UCSD-AML1 (cell line): ENCODE data around the gene BRWD1.
"Not testable (repeated sequence)": the region's sequence is repeated elsewhere in the genome, so short reads cannot be mapped to it uniquely, and the experiment has no call there.

ENCODE experiments used
- DNase-seq: peaks from one replicate; lab custom pipeline; 2025; ENCODE audit not compliant: unreplicated experiment; lab: John Stamatoyannopoulos, UW

The BRWD1 gene

DNA sequence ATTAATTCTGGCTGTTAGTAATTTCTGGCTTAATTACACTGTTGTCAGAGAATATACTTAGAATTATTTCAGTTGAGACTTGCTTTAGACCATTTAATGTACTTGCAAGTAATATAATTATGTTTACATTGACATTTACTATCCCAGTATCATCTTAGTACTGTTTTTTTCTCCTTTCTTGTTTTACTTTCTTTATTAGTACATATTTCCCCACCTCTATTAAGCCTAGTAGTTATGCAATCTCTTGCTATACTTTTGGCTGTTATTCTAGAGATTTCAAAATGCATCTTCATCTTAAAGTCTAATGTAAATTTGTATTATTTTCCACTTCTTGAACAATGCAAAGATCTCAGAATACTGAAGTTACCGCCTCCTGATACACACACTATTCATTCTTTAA is 24.4 kb downstream of the BRWD1 start:
- DNase-seq: no peak

GRCh38 chr21:39282911-39283310 is 30.5 kb downstream of the BRWD1 start:
- DNase-seq: no peak

GRCh38 chr21:39281853-39282252 is 31.6 kb downstream of the BRWD1 start:
- no peak for DNase-seq

DNA sequence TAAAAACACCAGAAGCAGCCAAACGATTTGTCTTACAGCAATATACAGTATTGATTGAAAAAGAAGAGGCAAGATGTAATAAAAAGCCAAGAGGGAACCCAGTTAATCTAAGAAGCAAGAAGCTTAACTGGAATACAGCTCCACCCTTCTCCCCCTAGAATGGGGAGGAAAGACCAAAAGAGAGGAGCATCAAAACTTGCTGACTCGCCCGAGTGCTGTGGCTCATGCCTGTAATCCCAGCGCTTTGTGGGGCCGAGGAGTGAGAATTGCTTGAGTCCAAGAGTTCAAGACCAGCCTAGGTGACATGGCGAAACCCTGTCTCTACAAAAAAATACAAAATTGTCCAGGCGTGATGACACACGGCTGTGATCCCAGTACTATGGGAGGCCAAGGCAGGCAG is 32.2 kb downstream of the BRWD1 start:
- DNase-seq: no peak

DNA sequence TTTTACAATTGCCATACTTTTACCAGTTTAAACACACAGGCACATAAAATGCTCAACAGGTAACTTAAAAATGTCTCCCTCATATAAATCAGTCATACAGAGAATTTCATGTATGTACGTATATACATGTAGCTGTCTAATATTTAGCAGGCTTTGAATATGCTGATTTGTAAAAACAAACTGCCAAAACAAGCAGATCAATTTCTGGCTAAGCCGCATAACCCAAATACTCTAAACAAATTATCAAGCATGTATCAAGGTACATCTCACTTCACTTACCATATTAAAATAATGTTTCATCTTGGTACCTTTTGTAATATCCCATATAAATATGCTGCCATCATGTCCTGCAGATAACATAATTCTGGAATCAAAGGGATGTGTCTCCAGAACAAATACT is 43.8 kb downstream of the BRWD1 start:
- DNase-seq: no peak

DNA sequence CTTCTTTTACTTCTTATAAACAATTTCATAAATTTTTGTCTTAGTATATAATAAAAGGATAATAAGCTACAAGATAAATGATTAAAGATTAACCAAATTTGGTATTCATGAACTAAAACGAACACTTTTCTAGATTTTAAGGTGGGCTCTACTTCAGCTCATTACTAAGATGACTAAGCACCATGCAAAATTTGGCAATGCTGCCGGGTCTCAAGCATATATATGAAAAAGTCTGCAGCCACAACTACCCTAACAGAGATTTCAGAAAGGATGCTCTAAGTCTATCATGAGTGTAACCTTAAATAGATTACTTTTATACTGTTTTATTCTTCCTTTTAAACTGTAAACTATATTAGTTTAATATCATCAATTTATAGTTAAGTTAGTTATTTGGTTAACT is 47.8 kb downstream of the BRWD1 start:
- no peak for DNase-seq

DNA sequence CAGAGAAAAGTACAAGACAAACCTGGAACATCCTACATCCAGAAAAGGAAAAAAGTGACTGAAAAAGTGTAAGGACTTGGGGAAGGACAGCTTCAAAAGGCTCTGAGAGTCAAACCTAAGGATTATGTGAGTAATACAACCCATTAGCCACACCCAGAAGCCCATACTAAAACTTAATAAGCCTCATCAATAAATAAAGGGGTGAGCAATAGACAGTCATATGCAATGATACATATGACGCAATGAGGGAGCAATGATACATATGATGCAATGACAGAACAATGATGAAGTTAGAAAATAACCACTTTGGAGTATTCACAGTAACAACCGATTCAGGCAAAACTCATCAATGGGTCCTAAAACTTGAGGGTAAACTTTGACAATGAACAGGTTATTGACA is 50.1 kb downstream of the BRWD1 start:
- no peak for DNase-seq

DNA sequence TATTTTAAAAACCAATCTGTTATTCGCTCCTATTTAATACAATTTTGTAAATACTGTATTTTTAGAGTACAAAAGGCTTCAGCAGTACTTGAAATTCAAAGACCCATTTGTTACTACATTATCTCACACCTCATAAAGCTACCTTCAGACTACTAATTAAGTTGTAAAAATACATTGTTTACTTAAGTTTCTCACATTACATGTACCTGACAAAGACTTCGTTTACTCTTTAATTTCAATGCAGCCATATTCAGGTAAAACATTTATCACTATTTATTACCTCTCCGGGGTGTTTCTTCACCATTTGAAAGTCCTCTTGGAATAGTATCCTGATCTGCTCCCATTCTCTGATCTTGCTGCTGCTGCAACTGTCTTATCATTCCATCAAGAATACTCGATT is 55.2 kb downstream of the BRWD1 start:
- no peak for DNase-seq

GRCh38 chr21:39251326-39251725 is 62.1 kb downstream of the BRWD1 start:
- DNase-seq: no peak

DNA sequence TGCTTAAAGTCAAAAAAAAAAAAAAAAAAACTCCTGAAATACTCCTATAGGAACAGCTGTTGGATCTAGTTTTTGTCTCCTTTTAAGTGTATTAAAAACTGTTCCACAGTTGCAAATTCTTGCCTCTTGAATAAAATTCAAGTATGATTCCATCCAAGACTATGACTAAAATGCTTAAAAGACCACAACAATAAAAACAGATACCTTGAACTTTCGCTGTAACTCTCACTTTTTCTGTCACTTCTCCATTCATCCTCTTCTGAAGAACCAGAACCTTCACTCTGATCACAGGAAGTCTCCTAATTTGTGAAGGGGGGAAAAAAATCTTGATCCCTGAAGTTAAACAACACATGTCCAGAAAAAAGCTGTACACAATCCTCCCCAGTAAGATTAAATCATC is 75.2 kb downstream of the BRWD1 start:
- no peak for DNase-seq

DNA sequence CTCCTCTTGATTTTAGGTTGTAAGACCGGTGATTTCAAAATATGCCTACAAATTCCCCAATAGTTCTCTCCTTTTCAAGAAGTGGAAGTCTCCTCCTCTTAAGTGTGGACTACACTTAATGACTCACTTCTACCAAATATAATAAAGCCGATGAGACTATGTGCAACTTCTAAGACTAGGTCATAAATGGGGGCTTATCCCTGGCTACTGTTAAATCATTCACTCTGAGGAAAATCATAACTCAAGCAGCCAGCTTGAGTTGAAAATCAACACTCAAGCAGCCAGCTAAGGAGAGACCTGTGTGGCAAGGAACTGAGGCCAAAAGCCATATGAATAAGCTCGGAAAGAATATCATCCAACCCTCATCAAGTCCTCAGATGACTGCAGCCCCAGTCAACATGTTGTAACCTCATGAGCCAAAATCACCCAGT is 80.6 kb downstream of the BRWD1 start:
- DNase-seq: no peak

DNA sequence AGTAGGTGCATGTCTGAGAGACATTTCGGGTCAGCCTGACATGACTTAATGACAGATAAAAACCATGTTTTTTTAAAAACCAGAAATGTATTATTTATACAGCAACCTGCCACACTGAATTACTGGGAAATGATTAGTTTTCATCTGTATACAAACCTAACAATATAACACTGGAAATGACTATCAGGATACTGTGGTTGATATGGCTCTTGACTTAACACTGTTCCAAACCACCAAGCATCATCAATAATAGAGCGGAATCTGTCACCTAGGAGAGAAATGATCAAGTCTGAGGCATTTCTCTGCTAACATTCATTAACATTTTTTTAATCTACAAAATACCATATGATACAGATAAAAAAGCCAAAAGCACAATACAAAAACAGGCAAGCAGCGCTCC is 88.5 kb downstream of the BRWD1 start:
- no peak for DNase-seq

DNA sequence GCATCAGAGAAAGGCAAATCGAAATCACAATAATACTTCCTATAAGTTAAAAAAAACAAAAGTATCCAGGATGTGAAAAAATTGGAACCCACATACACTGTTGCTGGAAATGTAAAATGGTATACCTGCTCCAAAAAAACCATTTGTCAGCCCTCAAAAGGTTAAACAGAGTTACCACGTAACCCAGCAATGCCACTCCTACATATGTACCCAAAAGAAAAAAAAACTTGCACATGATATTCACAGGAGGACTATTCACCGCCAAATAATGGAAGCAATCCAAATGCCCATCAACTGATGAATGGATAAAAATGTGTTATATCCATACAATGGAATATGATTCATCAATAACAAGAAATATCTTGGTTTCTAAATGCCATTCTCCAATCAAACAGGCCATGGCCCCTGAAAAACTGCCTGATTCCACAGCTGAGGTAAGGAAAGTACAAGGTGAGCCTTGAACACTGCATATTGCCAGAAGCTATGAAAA is 91.4 kb downstream of the BRWD1 start:
- no peak for DNase-seq

DNA sequence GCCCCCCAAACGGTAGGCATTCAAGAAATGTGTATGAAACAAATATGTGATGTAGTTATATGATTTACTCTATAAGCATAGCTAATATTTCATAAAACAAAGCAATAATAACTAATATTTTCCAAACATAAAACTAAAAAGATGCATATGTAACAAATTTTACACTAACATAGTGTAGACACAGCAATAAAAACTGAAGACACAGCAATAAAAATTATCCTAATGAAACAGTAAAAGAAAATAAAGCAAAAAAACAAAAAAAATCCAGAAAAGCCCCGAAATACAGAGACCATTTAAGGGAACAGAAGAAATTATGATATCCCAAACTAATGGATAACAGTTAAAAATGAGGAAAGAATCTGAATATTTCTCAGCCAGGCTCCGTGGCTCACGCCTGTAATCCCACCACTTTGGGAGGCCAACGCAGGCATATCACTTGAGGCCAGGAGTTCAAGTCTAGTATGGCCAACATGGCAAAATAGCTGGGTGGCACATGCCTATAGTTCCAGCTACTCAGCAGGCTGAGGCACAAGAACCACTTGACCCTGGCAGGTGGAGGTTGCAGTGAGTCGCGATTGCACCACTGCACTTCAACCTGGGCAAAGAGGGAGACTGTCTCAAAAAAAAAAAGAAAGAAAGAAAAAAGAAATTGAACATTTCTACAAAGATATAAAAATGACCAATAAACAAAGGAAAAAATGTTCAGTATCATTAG is 92.0 kb downstream of the BRWD1 start:
- DNase-seq: no peak

DNA sequence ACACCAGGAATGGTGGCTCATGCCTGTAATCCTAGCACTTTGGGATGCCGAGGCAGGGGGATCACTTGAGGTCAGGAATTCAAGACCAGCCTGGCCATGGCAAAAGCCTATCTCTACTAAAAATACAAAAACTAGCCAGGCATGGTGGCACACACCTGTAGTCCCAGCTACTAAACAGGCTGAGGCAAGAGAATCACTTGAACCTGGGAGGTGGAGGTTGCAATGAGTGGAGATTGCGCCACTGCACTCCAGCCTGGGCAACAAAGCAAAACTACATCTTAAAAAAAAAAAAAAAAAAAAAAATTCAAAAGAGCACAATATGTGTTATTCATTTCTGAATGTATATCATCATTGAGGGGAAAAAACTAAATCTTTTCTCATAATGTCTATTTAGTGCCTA is 92.6 kb downstream of the BRWD1 start:
- DNase-seq: not testable (repeated sequence)

- no peak for DNase-seq
These were observed 93.3 kb downstream of the BRWD1 start for GRCh38 chr21:39220150-39220549.

DNA sequence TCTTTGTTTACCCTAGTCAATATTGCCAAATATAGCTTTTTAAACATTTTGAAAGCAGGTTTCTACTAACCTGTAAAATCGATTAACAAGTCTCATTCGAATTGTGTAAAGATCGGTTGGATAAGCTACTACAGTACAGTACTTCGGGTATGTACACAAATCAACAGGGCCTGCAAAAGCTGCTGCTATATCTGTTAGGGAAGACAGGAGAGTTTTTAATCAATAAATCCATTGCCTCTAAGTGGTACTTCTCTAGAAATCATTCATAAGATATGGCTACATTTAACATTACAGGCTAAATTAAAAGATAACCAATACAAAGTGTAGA is 95.4 kb downstream of the BRWD1 start:
- no peak for DNase-seq

DNA sequence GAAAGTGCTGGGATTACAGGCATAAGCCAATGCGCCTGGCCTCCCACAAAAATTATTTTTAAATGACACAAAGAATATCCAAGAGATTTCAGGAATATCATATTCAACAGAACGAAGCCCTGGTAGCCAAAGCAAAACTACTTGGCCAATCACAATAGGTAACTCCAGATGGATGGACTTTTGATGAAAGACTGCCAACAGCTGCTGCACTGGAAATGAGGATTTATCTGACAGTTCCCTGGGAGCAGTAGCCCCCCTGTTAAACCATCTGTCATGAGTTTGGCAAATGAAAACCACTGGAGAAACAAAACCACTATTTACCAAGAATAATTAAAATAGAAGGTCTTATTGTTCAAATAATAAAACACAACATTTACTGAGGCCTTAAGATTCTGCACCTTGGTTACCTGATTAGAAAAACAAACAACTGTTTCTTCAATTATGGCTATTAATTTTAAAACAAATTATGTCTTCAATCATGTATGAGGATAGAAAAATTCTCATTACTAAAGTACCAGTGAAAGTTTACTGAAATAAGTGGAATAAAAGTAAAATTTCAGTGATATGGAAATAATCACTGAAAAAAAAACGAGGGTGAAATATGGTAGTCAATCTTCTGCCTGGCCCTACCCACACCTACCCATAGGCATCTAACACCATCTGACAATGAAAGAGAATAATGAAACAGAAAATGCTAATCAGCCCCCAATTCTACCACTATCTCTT is 95.9 kb downstream of the BRWD1 start:
- no peak for DNase-seq

DNA sequence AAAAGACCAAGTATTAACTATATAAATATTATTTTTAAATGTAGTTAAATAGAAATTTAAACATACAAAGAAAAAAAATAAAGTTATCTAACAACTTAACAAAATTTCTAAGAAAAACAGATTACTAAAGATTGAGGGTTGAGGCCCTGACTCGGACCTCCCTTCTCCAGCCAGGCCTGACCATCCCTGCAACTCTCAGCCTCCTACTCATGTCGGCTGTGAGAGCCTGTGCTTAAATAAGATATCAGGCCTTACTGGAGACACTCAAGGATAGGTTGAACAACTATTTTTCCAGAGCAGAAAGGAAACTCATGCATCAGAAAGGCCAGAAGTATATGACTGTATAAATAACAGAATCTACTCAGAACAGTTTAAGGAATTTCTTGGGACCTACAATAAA is 97.1 kb downstream of the BRWD1 start:
- no peak for DNase-seq

DNA sequence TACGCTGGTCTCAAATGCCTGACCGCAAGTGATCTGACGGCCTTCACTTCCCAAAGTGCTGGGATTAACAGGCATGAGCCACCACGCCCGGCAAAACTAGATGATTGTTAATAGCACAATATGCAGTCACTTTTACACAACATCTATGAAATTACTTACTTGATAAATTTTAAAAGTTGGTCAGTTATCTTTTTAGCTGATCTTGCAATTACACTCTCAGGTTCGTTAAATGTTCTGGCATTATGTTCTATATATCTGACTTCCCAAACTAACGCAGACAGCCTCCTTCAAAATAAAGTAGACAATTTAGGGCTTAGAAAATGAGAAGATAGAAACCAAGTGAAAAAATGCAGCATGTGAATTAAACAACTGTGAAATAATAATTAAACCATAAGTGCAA is 98.4 kb downstream of the BRWD1 start:
- no peak for DNase-seq

- no peak for DNase-seq
These were observed 104.1 kb downstream of the BRWD1 start for GRCh38 chr21:39209334-39209688.

DNA sequence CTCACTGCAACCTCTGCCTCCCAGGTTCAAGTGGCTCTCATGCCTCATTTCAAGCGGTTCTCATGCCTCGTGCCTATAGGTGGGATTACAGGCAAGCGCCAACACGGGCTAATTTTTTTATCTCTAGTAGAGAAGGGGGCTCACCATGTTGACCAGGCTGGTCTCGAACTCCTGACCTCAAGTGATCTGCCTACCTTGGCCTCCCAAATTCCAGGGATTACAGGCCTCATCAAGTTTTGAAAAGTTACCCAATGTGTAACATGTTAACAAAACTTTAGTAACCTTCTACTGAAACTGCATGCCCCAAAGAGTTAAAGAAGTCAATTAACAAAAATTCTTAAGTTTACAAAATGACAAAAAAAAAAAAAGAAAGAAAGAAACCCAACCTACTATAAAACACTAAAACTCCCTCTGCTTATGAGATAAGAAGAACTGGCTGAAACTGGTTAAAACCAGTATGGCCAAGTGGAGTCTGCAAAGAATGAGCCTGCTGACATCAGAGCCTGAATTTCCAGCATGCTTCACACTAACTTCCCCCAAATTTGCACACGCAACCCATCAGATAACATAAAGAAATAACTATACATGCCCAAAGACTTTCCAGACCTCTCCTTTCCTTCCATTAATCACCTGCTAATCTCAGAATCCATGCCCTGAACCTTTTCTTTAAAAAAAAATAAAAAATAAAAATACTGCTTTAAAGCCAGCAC is 104.7 kb downstream of the BRWD1 start:
- no peak for DNase-seq
